22Rv1 (cell line): ENCODE results near the gene KIF3A.

ENCODE experiments used
- CTCF ChIP-seq: fragments of 450-650 bp; IDR thresholded peaks from 2 replicates; pipeline ENCODE4 v1.5.1; 2017; ENCODE audit warnings: mild to moderate bottlenecking
- ZFX ChIP-seq: fragments of 450-650 bp; IDR thresholded peaks from 2 replicates; pipeline ENCODE4 v1.6.1; 2017; ENCODE audit warnings: antibody characterized with exemption, borderline replicate concordance

GRCh38 chr5:132680780-132681475 lies 56.4 kb downstream of the KIF3A start:
- TF ChIP-seq CTCF (no peak), ZFX (no peak)
